ENCODE data around the gene DDC.
"Not testable (repeated sequence)": the region's sequence is repeated elsewhere in the genome, so short reads cannot be mapped to it uniquely, and the experiment has no call there.

Gene DDC

DNA sequence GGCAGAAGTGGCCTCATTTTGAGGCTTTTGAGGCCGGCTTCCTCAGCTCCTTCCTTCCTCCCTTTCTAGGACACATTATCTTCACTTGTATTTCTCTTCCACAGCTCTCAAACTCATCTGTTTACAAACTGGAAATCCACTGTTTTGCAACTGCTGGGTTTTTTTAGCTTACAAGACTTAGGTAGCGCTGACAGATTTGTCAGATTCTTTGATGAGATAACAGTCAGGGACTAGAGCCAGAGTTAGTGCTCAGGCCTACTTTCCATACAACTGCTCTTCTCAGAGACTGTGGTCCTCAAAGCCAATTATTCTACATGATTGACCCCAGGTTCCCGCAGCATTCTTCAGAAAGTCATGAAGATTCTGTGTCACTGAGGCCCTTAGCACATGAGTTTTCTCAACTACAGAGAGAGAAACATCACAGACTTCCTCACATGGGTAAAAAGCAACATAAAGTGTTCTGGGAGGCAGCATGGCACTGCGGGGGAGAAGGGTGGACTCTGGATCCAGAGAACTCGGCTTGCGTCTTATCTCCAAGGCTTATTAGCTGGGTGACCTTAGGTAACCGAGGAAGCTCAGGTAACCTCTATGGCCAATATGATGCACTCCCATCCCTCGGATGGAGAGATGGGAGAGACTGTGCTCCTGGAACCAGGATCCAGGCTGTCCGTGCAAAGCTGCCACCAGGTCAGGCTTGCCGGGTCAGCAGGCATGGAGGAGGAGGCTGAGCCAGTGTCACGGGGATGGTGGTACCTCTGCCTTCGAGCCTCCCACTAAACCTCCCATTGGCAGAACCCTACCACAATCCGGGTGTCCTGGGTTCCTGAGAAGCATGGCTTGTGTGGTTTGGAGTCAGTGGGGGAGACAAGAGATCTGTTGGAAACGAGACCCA is 10.5 kb downstream of the DDC start:
- DNase-seq (ENCODE audit: low read depth): no peak

DNA sequence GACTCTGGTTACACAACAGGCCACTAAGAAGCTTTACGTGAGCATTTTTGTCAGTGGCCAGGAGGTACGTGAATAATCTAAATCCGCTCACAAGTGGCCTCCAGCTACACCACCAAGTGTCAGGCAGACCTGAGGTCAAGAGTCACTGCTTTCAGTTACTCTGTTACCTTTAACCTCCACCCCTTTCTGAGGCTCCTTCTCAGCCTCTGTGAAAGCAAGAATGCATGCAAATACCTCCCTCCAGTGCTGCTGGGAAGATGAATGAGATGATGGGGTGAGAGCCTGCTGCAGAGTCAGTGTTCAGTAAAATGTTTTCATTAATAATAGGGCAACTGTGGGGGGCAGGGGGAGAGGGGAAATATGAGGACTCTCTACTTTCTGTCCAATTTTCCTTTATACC is 11.2 kb downstream of the DDC start:
- no peak for DNase-seq (ENCODE audit: low read depth)

DNA sequence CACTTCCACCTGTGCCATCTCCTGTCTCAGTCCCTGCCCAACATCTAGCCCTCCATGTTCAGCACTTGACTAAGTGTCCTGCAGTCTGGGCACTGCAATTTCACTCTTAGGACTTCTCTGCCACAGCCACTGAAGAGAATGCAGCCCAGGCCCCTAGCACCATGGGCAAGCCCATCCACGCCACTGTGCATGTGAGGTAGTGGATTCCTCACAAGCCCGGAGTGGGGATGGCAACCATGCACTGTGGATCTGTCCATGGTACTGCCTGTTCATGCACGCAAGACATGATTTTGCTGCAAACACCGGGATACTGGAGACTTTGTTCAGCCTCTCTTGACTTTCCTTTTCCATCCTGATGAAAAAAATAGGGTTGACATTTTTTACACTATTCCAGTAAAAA is 12.3 kb downstream of the DDC start:
- no peak for DNase-seq (ENCODE audit: low read depth)

GRCh38 chr7:50552139-50552538 is 13.1 kb downstream of the DDC start:
- DNase-seq (ENCODE audit: low read depth): no peak

GRCh38 chr7:50545613-50546012 is 19.6 kb downstream of the DDC start:
- not testable (repeated sequence) for DNase-seq (ENCODE audit: low read depth)

GRCh38 chr7:50544992-50545391 is 20.2 kb downstream of the DDC start:
- no peak for DNase-seq (ENCODE audit: low read depth)

DNA sequence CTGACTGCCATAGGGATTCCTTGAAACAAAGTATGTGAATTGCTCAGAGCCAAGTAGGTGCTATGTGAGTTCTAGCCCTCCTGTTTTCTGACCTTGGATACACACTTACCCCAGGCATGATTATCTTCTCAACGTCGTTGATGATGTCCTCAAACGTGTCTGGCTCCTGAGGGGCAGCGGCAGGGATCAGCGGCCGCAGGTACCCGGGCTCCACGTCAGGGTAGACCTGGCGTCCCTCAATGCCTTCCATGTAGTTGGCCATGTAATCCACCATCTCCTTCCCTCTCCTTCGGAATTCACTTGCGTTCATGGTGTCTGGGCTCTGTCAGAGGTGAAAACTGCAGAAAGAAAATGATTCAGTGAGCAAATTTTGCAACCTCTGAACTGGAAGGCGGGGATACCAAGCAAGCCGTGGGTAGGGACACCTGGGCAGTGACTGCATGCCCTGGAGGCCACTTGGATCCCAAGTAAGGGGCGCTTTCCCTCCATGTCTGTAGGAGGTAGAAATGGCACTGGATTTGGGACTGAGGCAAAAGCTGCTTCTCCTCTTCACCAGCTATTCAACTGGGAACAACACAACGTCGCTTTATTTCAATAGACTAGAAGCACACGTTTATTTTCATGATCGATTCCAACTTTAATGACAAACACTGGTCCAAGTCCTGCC is 21.3 kb downstream of the DDC start:
- no peak for DNase-seq (ENCODE audit: low read depth)

GRCh38 chr7:50542132-50542531 is 23.1 kb downstream of the DDC start:
- no peak for DNase-seq (ENCODE audit: low read depth)

GRCh38 chr7:50540785-50541579 is 24.2 kb downstream of the DDC start:
- DNase-seq (ENCODE audit: low read depth): no peak

DNA sequence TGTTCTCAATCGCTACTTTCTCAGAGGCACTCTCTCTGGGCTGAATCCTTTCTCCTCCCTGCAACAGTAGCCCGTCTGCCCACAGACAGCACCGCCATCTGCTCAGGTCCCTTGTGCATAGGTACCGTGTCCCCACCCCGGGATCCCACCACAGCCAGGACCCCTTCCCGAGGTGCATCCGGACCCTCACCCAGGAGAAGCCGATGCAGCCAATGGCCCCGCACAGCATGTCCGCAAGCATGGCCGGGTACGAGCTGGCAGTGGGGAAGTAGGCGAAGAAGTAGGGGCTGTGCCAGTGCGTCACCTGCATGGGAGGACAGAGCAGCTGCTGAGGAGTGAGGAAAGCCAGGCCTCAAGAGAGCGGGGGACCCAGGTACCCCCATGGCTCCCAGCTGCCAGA is 25.5 kb downstream of the DDC start:
- no peak for DNase-seq (ENCODE audit: low read depth)

DNA sequence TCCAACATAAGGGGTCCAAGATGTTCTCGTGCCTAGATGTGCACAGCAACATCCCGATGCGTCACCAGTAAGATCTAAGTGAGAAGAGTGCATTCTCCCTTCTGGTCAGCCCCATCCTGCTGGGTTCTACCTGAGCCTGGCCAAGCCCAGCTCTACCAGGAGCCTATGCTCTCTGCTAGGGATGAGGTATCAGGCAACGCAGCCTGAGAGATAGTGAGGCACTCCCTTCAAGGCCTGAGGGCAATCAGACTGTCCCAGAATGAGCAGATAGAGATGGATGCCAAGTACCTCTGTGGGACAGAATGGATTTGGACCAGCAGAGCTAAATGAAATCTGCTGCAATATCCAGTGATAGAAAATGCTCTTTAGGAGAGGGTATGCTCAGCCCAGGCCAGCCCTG is 26.7 kb downstream of the DDC start:
- no peak for DNase-seq (ENCODE audit: low read depth)

- DNase-seq (ENCODE audit: low read depth): no peak
These were observed 27.8 kb downstream of the DDC start for GRCh38 chr7:50537417-50537816.

DNA sequence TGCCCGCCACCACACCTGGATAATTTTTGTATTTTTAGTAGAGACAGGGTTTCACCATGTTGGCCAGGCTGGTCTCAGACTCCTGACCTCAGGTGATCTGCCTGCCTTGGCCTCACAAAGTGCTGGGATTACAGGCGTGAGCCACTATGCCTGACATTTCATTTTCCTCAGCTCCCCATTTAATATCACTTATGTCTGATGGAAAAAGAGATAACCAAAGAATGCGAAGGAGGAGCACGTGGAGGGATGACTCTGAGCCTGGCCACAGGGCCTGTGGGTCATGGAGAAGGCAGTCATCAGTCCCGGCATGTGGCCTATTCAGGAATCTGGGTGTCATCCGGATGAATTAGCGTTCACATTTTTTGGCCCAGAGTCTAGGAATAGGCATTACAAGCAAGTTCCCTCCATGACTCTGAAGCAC is 29.9 kb downstream of the DDC start:
- not testable (repeated sequence) for DNase-seq (ENCODE audit: low read depth)

GRCh38 chr7:50534690-50535290 is 30.4 kb downstream of the DDC start:
- DNase-seq (ENCODE audit: low read depth): no peak

DNA sequence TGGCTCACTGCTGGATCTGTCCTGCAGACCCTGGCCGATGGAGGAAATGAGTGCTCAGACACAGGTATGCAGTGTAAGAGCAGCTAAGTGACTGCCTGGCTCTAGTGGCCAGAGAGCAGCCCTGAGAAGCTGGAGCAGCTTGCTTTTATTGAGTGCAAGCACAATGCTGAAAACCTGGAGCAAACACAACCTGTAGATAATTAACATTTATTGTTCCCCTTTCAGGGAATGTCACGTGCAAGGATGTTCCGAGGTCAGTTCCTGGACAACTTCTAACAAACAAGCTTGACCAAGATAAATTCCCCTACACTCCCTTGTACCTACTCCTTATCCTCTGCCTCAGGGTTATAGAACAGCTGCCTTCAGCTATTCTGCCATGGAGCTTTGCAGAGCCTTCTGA is 31.3 kb downstream of the DDC start:
- DNase-seq (ENCODE audit: low read depth): no peak

- DNase-seq (ENCODE audit: low read depth): no peak
These were observed 33.3 kb downstream of the DDC start for GRCh38 chr7:50531928-50532327.

DNA sequence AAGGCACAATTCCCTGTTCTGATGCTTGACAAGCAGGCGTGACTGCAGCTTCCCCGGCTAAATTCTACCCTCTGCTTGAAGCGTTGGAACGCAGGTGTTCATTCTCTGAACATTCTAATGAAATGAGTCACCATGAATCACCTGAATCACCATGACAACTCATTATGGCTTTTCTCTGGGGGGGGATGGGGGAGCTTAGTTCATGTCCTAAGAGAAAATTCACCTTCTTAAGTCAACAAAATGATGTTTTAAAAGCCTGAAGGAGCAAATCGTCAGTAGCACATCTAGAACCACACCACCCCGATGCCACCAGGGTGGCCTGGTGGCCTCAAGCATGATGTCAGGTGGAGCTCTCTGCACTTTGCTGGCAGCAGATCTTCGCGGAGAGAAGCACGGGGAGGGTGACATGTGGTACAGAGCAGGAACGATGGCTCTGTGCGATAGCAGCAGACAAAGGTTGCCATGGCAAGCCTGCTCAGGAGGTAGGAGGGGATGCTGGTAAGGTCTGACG is 33.7 kb downstream of the DDC start:
- no peak for DNase-seq (ENCODE audit: low read depth)

- no peak for DNase-seq (ENCODE audit: low read depth)
These were observed 34.4 kb downstream of the DDC start for GRCh38 chr7:50530766-50531165.

DNA sequence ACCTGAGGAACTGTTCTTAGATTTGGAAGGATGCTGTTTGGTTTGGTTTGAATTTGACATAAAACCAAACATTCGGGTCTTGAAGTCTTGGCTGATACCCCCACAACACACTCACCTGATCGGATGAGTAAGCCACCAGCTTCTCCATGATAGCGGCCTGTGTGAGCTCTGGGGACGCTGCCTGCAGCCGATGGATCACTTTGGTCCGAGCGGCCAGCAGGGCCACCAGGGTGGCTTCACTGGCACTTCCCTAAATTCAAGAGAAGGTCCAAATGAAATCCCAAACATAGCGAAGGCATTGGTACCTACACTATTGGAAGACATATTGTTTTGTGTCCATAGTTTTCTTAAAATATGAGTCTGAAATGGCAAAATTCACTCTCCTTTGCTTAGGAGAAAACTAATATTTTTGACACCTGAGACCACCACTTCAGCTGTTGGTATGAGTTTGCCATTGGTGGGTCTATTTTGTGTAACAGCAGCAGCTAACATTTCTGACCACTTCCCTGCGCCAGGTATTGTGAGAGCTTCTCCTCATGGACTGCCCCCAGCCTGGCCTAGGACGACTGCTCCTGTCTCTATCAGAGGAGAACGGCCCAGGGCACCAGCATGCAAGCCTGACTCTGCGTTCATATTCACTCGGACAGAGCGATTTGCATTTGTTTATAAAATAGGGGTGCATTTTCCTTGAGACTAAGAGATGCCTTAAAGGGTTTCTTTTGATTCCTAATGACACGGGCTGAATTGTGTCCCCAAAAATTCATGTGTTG is 35.9 kb downstream of the DDC start:
- DNase-seq (ENCODE audit: low read depth): no peak

DNA sequence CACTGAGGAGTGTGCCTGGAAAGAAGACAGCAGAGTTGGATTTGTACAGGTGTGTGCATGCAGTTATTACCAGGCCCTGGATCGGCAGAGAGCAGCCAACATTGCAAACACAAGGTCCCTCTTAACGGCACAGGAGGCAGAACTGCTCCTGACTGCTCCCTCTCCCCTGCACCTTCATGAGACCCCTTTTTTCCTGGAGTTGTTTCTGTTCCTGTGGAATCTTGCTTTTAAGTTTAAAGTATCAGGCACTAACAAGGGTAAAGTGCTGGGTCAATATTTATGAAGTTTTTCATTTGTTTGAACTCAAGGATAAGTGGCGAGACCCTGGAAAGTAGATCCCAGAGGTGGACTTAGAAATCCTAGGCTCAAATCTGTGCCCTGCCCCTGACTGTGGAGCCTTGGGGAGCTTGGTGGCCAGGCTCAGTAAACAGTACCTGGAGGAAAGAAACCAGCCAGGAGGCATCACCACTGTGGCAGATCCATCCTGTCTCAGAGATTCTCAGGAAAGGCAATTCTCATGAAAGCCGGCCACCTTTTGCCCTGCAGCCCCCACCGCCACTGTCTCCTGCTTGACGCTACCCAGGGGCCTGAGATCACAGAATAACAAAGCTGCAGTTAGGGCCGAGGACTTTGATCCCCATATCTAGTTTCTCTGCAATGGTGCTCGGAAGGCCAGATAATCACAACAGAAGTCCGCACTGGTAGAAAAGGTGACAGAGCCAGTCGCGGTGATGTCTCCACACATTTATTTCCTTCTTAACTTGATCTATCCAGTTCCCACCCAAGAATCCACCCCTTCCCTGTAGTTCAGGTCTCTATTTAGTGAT is 36.7 kb downstream of the DDC start:
- no peak for DNase-seq (ENCODE audit: low read depth)
